GM19328 (cell line): ENCODE data around the gene NDUFS5.
"Not testable (repeated sequence)": the region's sequence is repeated elsewhere in the genome, so short reads cannot be mapped to it uniquely, and the experiment has no call there.

Source experiments
- ATAC-seq: cut with Tn5 transposase; IDR thresholded peaks from one replicate; pipeline ENCODE4 v1.9.1; 2021; ENCODE audit warnings: mild to moderate bottlenecking, moderate library complexity; ENCODE audit not compliant: unreplicated experiment

NDUFS5 gene

DNA sequence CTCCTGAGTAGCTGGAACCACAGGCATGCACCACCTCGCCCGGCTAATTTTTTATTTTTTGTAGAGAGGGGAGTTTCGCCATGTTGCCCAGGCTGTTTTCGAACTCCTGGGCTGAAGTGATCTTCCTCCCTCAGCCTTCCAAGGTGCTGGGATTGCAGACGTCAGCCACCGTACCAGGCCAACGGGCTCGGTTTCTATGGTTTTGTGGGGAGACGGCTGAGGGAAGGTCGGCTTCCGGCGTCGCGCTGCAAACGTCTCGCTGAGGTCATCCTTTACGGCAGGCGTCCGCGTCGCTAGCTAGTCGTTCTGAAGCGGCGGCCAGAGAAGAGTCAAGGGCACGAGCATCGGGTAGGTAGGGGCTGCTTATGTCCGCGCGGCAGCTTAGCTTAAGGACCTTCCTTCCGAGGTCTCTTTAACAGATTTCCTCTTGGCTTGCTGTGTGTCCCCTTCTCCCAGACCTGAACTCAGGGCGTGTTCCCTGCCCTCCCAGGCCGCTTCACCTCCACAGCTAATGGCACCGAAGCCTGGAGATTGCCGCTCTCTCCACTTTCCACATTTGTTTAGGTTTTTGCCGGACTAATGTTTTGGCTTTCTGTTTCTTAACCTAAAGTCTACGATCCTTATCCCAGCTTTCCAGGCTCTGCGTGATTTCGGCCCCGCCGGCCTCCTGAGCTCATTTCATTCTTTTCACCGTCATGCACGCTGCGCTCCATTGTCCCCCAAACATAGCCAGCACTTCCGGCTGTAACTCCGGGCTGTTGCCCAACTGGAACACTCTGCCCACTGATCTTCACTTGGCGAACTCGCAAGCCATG, at the start of gene NDUFS5:
Gene NDUFS5 (plus strand): TSS at position 300 of the 815 bp plus-strand sequence. CDS start 2,375 bp downstream, outside the sequence.
- ATAC-seq, result peak; percentile 79

DNA sequence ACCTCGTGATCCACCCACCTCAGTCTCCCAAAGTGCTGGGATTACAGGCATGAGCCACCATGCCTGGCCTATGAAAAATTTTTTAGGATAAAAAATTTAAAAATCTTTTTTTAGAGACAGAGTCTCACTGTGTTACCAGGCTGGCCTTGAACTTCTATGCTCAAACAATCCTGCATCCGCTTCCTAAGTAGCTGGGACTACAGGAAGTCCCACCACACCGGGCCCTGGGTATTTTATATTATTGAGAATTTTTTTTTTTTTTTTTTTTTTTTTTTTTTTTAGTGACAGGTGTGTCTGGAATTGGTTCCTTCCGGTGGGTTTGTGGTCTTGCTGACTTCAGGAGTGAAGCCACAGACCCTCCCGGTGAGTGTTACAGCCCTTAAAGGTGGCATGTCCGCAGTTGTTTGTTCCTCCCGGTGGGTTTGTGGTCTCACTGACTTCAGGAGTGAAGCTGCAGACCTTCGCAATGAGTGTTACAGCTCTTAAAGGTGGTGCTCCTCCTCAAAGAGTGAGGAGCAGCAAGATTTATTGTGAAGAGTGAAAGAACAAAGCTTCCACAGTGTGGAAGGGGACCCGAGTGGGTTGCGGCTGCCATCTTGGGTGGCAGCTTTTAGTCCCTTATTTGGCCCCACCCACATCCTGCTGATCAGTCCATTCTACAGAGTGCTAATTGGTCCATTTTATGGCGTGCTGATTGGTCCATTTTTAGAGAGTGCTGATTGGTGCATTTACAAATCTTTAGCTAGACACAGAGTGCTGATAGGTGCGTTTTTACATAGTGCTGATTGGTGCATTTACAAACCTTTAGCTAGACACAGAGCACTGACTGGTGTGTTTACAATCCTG, 48.5 kb upstream of the NDUFS5 start:
- not testable (repeated sequence) for ATAC-seq

DNA sequence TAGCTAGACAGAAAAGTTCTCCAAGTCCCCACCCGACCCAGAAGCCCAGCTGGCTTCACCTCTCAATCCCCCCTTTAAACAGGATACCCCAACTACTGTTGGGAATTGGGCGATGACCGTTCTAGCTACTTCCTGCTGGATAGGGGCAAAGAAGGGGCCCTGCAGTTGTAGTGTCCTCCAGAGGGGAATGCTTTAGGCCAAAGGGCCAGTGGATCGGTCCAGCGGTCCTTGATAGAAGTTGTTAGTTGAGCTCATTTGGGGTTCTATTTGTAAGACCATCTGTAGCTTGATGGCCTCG, 48.0 kb upstream of the NDUFS5 start:
- not testable (repeated sequence) for ATAC-seq

DNA sequence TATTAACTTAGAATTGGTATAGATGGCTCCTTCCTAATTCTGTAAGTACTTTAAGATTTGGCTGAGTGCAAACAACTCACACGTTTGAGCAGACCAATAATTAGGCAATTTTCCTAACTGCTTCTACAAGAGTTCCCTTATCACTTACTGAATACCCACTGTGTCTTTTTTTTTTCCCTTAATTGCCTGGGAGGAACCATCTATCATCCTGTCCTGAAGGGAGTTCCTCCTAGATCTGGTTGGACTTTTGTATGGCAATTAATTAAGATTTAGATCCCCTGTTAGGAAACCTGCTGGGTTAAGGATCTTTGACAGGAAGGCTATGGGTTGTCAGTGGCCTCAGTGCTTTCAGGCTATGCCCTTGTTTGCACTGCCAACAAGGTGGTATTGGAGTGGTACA, 46.8 kb upstream of the NDUFS5 start:
- ATAC-seq, result not testable (repeated sequence)

DNA sequence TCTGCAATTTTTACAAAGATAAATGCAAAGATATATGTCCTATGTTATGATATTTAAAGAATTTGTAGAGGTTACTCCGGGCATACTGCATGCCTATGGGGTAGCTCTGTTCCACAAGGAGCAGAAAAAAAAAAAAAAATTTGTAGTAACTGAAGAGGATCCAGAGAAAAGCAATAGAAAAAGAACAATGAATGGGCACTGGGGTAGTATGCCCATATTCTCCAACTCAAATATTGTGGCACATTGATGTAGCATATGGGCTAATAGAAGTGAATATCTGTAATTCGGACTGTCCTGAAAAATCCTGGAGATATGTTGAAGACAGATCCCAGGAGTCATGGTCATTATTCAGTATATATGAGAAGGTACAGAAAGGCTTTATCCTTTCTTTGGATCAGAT, 36.2 kb upstream of the NDUFS5 start:
- no peak for ATAC-seq

DNA sequence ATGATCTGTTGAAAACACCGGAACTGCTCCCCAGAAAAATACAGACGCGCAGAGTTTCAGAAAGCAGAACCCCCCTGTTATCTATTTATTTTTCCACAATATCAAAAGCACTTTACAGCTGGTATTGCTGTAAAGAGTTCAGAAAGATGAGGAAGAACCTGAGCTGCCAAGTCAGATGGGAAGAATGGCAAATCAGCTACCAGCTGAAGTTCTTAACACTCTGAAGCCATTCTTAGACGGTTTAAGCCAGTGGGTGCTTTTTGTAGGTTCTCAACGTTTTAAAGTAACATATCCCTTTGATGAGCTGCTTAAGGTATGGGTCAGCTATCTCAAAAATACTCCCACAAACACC, 35.8 kb upstream of the NDUFS5 start:
- ATAC-seq, result no peak

DNA sequence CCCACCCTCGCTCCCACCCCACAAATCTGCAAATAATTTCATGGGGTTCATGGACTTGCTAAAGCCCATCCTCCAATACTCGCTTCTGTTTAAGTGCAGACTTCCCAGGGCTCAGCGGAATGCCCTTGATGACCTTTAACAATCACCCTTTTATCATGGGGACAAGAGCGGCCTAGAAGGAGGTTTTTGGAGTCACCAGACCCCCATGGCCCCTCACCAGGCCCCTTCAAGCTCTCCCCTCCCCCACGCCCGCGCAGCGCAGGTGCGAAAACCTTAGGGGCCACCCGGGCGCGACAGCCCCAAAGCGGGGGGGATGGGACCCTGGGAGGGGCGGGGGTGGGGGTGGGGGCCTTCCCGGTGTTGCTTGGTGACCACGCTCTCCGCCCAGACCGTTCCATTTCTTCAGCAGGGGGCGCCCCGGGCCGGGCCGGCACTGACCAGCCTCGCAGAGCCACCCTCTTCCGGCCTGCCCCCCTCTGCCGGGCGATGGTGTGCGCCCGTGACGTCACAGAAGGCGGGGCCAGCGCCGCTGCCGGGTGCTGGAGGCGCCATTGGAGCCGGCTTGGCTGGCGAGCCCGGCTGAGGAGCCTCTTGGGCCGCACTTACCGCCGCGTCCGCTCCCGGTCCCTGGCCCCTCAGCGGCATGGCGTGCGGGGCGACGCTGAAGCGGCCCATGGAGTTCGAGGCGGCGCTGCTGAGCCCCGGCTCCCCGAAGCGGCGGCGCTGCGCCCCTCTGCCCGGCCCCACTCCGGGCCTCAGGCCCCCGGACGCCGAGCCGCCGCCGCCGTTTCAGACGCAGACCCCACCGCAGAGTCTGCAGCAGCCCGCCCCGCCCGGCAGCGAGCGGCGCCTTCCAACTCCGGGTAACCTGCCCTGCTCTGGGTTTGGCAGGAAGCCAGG, 35.2 kb upstream of the NDUFS5 start, which contains the start of gene AKIRIN1:
Gene AKIRIN1 (plus strand): TSS at position 539 of the 900 bp plus-strand sequence. CDS start 105 bp downstream, at position 644.
- peak; percentile 96 for ATAC-seq

DNA sequence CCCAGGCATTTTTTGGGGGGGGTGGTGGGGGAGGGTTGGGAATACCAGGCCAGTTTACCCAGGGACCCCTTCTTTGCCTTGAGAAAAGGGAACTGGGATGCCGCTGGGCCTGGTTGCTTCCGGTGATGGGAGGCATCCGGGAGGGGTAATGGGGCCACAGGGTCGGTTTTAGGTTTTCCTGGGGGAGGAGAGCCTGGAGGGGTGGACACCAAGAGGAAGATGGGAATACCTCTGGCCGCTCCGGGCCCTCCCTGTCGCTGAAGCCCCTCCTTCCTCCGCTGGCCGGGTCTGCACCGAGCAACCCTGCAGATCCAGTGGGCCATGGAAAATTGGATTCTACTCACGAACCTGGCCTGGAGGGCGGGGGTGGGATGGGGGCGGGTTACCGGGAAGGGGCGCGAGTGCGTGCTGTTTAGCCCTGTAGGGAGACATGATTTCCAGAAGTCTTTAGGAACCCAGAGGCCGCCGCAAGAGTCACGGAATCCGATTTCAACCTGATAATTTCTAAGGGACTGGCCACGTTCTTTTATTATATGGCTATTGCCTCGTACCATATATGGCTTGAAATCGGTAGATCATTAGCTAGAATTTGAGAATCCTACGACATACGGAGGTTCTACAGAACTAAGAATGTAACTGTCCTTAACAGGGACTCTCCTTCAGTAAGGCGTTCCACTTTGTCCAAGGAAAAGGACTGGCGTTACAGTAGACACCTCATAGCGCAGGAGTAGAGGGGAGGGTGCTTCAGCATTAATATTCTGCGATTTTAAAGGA, 34.3 kb upstream of the NDUFS5 start:
- no peak for ATAC-seq

DNA sequence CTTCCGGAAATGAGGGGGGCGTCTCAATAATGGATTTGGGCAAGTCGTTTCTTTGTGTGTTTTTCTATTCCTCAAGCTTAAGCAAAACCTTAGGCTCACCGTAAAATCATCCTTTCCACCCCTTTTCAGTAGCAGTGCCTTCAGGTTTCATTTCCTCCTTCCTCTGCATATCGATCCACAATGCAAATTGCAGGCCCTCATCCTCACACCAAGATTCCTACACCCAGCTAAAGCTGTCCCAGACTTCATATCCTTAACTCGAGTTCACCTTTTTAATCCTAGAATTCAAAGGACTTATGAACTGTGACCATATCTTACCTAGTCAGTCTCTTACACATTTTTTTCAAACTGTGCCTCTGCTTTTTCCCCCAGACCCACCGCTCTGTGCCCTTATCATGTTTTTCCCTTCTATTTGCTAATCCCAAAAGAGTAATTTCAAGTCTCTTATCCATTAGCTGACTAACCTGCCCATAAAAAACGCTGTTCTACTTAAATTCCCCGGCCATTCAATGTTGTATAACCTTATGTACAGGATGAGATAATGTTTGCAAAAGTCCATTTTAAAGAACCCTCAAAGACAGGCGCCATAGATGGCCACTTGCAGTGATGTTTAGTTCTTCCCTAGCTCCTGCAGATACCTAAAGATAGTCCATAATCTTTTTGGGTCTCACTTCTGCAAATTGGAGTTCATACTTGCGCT, 33.6 kb upstream of the NDUFS5 start:
- ATAC-seq, result no peak

DNA sequence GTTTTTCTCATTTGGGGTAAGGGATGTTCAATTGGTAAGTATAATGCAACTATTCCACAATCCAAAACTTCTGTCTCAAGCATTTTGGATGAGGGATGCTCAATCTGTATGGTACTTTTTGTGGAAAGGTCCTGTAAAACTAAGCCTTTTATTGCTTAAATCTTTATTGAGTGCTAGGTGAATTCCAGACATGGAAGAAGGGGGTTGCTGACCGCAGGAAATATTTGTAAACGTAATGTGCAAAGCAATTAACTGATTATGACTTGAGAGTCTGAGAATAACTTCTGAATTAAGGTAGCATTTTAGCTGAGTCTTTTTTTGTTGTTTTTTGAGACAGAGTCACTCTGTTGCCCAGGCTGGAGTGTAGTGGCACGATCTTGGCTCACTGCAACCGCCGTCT, 32.0 kb upstream of the NDUFS5 start:
- ATAC-seq, result no peak

DNA sequence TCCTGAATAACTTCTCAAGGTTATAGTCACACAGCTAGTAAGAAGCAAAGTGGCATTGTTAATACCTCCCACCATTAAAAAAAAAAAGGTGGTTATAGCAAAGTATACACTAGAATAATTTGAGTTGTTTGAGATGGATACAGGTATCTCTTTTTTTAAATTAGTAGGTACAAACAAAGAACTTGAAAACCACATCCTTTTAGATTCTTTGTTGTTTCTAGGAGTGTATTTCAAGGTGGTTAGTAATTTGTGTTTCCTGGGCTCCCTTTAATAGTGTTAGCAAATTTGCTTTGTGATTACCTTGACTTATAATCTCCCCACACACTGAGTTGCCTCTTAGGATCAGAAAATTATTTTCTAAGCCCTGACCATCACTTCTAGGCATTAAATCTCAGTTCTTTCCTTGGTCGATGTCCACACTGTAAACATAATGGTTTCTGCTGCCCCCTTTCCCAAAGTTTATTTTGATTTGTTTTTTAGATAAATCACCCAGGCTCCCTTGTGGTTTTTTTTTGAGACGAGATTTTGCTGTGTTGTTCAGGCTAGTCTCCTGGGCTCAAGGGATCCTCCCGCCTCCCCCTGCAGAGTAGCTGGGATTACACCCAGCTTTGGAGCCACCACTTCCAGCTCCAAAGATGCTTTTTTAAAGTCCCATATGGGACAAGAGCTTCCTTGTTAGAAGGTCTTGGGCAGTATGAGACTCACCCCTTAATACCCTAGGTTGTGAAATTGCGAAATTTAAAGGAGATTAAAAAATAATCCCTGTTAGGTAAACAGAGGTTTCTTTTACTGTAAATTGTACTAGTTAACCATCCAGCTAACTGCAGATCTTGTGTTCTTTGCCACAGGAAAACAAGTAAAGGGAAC, 28.9 kb upstream of the NDUFS5 start:
- ATAC-seq, result no peak

DNA sequence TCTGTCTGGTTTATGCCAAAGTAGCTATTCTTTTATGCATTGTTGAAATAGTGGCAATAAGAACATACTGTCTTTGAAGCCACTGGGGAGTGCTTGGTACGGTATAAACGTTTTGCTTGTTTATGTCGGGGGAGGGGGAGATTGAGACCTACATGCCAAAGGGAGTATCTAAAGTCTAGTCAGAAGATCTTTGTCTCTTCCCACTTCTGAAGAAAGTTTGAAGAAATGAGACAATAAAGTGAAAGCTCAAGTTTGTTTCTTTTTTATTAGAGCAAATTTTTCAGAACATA, 28.3 kb upstream of the NDUFS5 start:
- no peak for ATAC-seq

DNA sequence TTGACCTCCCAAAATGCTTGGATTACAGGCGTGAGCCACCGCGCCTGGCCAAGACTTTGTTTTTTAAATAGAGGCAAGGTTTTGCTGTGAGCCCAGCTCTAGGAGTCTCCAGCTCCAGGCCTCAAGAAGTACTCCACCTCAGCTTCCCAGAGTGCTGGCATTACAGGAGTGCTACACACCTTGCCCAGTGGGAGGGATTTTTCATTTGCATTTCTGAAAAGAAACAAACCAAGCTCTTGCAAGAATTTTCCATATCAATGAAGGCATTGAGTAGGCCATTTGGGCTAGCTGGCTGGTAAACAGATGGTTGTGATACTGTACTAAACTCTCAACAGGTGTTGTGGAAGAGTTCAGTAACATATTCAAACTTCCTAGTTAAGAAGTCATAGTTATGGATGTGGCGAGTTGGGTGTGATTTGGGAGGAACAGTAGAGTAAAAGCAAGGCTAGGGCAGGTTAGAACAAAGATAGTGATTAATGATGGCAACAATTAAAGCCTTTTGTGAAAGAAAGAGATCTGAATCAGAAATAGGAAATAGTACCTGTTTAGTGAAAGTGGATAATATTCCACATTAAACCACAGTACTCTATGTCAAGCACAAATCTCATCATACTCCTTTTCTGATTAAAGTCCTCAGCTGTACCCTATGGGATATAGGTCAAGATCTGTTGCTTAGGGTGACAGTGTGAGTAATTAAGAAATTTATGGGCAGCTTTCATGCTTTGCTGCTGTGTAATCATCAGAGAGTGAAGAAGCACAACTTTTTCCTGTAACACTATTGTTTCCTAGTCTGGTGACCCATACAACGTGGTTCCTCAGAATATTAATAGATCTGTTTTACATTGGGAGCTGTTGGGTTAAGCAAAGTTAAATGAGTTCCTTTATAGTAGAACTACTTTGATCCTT, 24.4 kb upstream of the NDUFS5 start:
- no peak for ATAC-seq

DNA sequence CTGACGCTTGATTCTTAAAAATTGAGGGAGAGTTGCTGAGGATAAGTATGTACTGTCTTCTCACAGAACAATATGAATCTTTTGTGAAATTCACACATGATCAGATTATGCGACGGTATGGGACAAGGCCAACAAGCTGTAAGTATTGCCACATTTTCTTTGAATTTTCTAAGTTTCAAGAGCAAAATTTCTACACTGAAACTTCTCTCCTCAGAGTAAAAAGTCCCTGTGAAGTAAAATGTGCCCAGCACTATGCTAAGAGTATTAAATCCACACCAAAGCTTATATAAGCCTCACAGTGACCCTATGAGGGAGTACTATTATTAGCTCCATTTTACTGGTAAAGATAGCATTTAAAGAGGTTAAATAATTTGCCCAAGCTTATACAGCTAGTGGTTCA, 22.9 kb upstream of the NDUFS5 start:
- no peak for ATAC-seq

DNA sequence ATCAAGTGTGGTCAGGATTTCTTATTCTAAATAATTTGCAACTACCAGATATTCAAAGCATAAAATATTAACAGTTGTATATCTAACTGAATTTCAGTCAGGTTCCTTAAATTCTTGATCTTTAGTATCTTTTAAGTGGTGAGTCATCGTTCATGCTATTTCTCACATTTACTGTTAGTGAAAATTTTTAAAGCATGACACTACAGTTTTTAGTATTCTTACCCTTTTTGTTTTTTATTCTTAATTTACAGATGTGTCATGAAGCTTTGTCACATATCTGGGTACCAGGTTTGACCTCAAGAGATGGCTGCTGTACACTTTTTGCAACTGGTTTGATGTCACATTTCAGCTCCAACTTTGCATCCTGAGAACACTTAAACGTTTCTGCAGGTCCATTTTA, 22.4 kb upstream of the NDUFS5 start:
- ATAC-seq, result no peak

DNA sequence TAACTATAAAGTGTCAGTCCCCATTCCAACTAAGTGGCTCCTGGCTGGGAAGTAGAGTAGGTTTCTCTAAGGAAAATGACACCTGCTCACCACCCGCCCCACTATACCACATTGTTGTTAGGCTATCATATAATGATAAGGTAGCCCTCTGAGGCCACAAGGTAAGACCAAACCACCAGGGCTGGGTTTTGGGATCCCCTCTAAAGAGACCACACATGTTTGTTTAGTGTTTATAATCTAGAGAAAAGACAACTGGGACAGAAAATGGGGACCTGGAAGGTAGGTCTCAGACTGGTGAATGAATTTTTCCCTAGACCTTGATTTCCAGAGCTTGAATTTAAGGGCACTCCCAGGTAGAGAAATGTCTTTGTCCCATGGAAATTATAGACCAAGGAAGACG, 19.9 kb upstream of the NDUFS5 start:
- no peak for ATAC-seq

DNA sequence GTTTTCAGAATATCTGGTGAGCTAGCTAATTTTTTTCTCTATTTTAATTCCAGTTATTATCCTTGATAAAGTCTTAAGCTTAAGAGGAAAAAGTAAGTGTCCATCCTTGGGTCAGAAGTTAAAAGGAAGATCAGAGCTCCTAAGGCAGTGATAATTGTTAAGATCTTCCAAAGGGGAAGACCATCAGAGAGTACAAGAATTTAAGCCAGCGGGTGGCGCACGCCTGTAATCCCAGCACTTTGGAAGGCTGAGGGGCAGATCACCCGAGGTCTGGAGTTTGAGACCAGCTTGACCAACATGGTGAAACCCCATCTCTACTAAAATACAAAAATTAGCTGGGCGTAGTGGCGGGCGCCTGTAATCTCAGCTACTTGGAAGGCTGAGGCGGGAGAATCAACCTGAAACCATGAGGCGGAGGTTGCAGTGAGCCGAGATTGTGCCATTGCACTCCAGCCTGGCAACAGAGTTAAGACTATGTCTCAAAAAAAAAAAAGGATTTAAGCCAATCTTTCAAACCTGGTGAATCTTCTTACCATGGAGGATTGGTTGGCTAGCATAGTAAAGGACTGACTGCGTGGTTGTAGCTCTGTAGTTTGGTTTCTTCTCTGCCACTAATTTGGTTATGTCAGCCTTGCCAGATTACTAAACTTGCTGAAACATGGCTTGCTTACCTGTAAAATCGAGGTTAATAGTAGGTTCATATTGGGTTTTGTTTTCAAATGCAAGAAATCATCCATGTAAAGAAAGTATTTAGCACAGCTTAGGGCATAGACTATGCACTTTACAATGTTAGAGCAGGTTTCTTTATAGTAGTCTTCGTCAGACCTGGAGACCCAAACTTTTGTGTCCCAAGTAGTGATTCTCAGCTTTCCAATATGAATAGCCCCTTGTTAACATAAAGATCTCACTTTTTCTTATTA, 19.2 kb upstream of the NDUFS5 start:
- ATAC-seq, result no peak
